Fibroblast of upper back skin (primary cell): ENCODE measurements around the gene CHSY1.

Source experiments
- DNase-seq: peaks from one replicate; pipeline ENCODE4 v3.0.0-alpha.2; 2013

Gene CHSY1

DNA sequence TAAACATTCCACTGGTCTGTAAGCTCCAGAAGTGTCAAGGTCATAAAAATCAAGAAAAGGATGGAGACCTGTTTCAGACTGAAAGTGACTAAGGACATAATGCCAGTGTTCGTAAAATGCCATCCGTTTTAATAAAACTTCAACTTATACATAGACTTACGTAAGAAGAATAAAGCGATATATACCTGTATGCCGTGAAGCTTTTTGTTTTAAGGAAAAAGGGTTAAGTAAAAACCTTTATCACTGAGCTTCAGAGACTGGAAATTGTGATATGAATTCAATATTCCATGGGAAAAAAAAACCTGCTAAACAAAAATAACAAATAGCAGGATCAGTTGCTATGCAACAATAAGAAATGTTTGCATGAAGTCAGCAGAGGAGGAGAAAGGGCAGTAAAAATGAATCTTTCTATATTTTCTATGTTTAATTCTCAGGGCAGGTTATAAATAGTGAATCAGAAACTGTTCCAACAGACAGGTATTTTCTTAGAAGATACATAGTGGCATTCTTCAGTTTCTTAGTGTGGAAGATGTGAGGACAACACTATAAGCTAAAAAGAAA, 42.5 kb downstream of the CHSY1 start:
- no peak for DNase-seq

DNA sequence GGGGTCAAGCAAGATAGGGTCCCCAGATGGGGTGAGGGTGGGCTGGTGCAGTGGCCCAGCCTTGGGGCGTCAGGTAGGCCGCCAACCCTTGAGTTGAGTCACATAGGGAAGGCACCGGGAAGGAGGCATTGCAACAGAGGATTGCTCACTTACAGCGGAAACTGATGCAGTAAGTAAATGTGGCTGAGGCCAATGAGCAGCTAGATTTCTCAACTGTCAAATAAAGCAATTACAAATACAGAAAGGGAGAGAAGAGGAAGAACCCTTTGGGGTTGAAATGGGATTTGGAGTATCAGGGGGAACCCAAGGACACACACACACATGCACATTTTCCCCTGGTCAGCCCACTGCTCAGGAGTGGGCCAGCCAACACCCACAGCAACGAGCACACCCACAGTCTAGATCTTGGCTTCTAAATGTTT, 44.0 kb downstream of the CHSY1 start:
- DNase-seq = no peak

- no peak for DNase-seq
These were observed 45.7 kb downstream of the CHSY1 start for GRCh38 chr15:101206176-101206591.

DNA sequence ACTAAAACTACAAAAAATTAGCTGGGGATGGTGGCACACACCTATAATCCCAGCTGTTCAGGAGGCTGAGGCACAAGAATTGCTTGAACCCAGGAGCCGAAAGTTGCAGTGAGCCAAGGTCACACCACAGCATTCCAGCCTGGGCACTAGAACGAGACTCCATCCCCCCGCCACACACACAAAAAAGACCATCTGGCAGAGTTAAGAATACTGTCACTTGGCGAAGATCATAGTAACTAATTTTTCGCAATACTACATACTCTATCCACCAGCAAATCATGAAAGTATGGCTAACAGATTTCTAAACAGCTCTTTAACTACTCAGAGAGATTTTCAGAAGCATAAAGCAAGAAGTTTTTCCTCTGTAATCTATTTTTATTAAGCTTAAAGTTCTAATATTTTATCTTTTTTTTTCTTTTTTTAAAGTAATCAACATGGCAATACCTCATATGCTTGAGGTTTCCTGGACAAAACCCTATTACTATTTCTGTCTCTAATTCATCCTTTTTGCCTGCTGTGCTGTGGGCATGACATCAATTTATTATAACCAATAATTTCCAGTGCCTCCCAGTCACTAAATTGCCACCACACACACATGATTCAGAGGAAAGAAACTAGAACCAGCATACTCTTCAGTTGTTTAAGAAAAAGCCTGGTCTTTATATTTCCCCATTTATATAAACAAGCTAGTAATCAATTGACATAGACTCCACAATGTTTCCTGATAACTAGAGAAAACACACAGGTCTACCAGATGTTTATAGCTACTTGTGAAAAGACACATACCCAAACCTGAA, 46.9 kb downstream of the CHSY1 start:
- DNase-seq = peak; percentile 65

DNA sequence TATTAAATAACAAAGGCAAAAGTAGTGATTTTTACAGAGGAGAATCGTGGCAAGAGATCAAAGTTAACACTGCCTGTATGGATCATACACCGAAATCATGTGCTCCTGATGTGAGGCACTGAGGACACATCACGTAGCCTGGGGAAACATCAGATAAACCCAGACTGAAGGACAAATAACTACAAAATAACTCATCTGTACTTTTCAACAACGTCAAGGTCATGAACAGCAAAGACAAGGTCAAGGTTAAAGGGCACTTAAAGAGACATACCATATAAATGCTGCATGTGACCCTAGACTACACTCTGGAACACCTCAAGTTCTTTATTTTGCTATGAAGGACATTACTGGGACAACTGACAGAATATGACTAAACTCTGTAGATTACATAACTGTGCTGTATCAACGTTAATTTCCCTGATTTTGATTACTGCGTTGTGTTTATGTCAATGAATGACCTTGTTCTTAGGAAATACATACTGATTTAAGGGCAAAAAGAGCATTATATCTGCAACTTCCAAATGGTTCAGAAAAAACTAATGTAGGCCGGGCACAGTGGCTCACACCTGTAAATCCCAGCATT, 48.1 kb downstream of the CHSY1 start:
- DNase-seq = no peak

DNA sequence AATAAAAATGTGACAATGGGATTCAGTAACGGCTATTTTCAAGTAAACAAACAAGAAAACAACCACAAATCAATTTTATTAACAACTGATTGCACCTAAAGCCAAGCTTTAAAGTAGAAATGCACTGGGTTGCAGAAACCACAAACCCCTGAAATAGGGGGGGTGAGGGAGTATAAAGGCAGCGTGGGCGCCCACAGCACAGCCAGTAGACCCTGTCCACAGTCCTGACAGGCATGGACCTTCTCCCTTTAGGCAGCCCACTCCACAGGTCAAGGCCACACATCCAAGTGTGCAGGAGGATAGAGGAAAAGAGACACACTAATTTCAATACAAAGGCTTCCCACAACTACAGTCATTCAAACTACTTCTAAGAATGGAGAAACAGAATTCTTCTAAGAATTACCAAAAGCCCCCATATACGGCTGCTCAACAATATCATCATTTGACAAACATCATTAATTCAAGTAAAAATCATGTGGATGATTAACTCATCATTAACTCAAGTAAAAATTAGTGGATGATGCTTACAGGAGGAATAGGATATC, 48.7 kb downstream of the CHSY1 start:
- no peak for DNase-seq

DNA sequence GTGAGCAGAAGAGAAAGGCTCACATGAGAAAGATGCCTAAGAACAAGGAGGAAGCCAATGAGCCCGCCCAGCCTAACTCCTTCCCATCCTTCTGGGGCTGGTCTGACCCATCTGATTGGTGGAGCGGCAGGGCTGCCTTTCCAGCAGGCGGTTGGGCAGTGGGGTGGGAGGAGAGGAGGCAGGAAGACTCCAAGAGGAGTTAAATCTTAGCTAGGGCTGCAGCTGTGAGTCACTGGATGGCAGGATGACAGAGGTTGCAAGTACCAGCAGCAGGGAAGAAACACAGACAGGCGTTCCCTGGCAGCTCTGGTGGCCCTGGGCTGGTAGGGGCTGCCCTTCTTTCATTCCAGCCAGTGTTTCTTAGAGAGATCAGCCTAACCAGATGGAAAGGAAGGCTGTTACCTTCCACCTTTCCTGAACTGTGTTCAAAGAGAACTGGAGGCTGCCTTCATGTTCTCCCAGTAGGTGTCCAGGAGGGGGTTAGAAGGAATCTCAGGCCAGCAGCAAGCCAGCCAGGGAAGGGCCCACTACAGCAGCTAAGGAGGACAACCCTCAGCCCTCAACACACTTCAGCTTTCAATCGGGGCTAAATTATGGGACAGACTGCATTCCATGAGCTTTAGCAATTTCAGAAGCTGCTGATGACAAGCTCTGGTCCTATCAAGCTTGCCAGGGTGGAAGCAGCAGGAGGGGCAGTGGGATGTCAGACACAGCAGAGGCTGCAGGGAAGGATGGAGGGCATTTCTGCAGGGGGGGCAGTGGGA, 50.3 kb downstream of the CHSY1 start:
- DNase-seq = peak; percentile 99

- no peak for DNase-seq
These were observed 51.7 kb downstream of the CHSY1 start for GRCh38 chr15:101200181-101200580.

- DNase-seq = no peak
These were observed 53.0 kb downstream of the CHSY1 start for GRCh38 chr15:101198800-101199199.

DNA sequence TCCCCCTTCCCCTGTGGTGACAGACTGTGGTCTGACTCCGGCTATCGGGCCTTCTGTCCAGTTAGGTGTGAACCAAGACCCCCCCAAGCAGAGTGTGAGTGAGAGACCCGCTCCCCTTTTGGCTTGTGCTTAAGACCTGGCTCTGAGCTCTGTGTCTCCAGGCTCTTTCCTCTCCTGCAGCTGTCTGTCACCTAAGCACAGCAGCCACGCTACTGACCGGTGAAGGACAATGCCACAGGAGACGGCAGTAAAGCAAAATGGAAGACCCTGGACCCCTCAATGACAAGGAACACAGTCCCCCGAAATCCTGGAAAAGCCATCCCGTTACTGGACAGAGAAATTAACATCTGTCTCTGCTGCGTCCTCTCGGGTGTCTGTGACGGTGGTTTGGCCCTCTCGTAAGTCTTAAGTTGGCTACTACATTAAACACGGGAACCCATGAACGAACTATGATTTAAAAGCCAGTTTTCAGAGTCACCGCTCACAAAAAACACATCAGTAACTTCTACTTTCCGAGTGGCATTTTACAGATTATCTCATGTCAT, 53.7 kb downstream of the CHSY1 start:
- DNase-seq = no peak

DNA sequence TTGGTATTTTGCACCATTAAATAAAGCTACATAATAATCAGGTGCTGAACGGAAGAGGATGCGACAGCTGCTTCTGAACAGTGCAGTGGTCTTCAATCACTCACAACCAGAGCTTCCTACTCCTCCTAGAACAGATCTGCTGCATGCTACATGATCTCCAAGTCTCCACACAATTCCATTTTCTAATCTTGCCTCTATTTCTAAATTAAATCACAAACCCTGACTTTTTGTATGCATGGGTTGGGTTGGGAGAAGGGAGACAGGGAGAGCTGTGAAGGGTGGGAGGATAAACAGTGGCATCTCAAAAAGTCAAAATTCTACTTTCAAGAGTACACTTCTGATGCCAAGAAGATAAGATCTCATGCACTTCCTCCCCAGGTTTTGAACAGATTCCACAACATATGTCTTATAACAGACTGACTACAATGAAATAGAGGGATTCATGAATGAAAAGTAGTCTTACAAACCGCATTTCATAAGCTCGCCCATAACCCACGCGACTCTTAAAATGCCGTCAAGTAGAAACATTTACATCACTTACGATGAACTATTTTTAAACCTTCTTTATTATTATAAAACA, 57.2 kb downstream of the CHSY1 start:
- DNase-seq = no peak

DNA sequence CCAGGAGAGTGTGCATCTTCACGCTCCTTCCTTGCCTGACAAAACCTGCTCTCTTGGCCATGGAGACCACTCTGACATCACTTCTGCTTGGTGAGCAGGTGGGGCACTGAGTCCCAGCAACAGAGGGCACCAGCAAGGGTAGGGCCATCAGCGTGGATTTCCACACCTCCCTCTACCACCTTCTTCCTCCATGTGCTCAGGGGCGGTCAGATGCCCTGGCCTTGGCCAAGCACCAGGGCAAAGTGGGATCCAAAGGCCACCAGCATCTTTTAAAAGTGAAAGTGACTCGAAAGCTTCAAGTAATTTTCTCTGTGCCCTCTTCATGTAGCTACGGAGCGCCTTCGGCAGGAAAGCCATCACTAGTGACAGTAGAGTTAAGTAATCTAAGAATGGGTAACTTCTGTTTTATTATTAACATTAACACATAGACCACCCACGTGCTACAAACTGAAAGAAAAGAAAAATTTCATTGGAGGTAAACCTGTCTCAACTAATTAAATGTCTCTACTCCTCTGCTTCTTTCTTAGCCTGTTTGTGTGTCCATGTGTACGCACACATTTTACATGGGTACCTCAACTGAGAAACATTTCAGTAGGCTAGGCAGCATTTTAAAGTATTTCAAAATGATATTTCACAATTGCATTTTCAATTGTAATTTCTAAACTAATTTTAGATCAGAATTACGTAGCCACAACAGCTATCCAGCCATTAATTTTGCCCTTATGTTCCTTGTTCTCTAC, 57.9 kb downstream of the CHSY1 start:
- DNase-seq = no peak

- no peak for DNase-seq
These were observed 58.7 kb downstream of the CHSY1 start for GRCh38 chr15:101193120-101193644.

DNA sequence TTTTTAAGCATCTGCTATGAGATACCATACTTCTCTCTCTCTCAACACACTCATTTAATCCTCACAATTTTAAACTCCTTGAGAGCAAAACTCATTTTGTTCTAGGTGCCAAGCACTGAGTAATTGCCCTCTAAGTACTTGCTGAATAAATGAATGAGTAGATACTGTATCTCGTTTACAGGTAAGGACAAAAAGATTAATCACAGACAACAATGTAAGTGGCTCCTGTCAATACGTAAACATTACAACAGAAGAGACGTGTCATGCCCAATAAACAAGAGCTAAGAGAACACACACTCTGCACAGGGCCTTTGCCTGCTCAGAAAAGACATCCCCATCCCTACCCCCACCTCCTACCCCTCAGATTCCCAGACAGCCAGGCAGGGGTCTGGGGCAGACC, 59.8 kb downstream of the CHSY1 start:
- DNase-seq = no peak

DNA sequence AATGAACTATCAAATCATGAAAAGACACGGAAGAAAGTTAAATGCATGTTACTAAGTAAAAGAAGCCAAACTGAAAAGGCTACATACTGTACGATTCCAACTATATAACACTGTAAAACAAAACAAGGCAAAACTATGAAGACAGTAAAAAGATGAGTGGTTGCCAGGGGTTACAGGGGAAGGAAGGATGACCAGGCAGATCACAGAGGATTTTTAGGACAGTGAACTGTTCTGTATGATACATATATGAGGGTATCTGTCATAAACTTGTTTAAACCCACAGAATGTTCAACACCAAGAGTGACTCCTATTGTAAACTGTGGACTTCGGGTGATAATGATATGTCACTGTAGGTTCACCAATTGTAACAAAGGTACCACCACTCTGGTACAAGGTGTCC, 60.6 kb downstream of the CHSY1 start:
- no peak for DNase-seq

DNA sequence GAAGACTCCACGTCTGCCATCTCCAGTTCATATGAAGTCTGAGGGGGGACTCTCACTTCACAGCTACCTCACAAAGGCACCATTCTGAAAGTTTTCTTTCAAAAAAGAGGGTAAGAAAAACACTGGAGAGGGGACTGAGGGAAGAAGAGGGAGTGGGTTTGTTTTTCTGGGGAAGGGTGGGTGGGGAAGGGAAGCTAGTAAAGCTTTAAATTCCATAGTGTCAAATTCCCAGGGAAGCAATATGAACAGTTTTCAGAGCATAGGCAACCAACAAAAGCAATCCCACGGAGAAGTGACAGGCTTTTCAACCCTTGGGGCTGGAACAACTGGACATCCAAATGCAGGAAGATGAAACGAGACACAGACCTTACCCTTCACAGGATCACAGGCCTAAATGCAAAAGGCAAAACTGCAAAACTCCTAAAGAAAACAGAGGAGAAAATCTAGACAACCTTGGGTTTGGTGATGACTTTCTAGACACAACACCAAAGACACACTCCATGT, 61.7 kb downstream of the CHSY1 start:
- DNase-seq = no peak

DNA sequence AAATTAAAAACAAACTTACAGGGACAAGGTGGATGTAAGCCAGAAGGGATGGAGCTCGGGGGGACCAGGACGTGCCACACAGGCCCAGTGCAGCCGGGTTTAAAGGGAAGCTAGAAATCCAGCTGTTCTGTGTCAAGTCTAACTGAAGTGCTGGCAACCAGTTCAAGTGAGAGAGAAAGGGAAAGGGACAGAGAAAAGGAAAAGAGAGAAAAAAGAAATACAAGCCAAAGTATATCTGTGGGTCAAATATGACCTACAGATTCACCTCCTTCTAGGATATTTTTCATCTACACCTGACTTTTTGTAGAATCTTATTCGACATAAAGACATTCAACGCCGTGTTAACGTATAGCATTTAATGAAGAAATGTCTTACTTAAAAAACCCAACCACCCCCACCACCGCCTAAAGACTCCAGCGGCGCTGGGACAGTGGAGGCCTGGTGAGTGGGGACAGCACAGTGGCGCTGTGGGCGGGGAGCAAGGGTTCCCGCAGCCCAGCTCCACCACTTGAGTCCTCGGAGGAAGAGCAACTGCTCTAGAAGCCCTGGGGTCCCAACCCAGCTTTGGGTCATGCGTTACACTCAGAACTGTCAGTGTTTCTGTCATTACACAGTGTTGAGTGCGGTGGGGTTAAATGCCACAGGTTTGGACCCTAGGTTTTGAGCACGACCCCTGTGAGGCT, 62.3 kb downstream of the CHSY1 start:
- no peak for DNase-seq

- peak; percentile 76 for DNase-seq
These were observed 63.0 kb downstream of the CHSY1 start for GRCh38 chr15:101188637-101189408.

DNA sequence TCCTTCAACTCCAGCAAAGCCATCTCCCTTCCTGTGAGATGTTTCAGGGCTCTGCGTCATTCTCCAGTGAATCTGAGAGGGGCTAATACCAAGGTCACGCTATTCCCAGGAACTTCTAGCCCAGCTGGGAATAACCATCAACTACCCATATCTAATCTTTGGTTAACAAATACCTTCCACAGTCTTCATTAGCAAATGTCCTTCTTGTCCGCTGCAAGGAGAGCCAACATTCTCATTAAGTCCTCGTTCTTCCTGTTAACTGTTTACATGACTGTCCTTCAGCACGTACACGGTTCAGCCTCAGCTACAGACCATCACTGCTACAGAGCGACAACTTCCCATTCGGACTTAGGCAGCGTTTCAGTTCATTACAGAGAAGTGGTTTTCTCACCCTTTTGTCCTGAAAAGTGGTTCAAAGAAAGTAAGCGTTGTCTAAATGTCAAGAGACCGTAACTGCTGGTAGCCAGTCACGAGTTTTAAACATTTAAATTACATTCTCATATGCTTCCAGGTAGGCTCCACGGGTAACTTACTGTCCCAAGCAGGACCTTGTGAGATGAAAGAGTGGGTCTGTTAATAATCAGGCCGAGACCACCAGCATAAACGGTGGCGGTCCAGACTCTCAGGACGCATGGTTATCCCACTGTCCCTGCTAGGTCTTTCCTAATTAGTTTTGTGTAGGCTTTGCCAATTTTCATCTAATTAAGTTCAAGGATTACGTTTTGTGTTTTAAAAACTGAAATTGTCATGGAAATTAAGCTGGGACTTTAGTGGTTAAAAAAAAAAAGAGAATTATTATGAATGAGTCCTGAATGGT, 63.8 kb downstream of the CHSY1 start:
- peak; percentile 77 for DNase-seq
